ENCODE results near the gene LGALS3BP. TPM values are rescaled to one million over a fixed set of nuclear protein-coding genes. Genes with fewer than 3 reads are reported as not detected.

The LGALS3BP gene
- total RNA-seq, 2 donors from 2014 or later: 123 to 213 TPM

GRCh38 chr17:79014158-79014758, 34.5 kb upstream of the LGALS3BP start:
- Histone ChIP-seq H3K27ac (no peak overlapping the region), H3K9me3 (no peaks in the 10 kb centered on the region), H3K27me3 (no peaks in the 10 kb centered on the region), H3K36me3 (replicated peaks in 1 of 2; ENCODE audit: insufficient read depth in 1 of 2, low read depth in 2 of 2) (no peaks in the 10 kb centered on the region), H3K4me1 (peaks cover 8% of the 10 kb centered on the region), H3K4me3 (no peak overlapping the region)
- 70 to 84% methylated on average over 2 of the region's 2 CpGs for WGBS, 2 donors
- intact Hi-C loops (cut with DNase I): no loop called here
- DNase-seq (no peak), ATAC-seq (no peak)
- no peak for TF ChIP-seq POLR2A (IDR thresholded peaks at IDR 0.05)
- no peak for TF ChIP-seq CTCF (IDR thresholded peaks at IDR 0.05)

- Histone ChIP-seq H3K4me1 (peaks cover 21% of the 10 kb centered on the region), H3K4me3 (no peak overlapping the region), H3K27ac (no peak overlapping the region), H3K36me3 (replicated peaks in 1 of 2; ENCODE audit: insufficient read depth in 1 of 2, low read depth in 2 of 2) (no peaks in the 10 kb centered on the region), H3K9me3 (no peaks in the 10 kb centered on the region), H3K27me3 (no peaks in the 10 kb centered on the region)
- ATAC-seq (no peak), DNase-seq (peak in 1 of 4 donors; percentile 2)
- intact Hi-C loops (cut with DNase I): no loop called here
- no peak for TF ChIP-seq CTCF (IDR thresholded peaks at IDR 0.05)
- 59 to 63% methylated on average over 6 of the region's 6 CpGs for WGBS, 2 donors
Observed at GRCh38 chr17:79012563-79013134, 32.9 kb upstream of the LGALS3BP start.

- Histone ChIP-seq H3K4me3 (no peak overlapping the region), H3K27ac (no peak overlapping the region), H3K9me3 (no peaks in the 10 kb centered on the region), H3K36me3 (replicated peaks in 1 of 2; ENCODE audit: insufficient read depth in 1 of 2, low read depth in 2 of 2) (no peaks in the 10 kb centered on the region), H3K4me1 (peaks cover 32% of the 10 kb centered on the region), H3K27me3 (no peaks in the 10 kb centered on the region)
- intact Hi-C loops (cut with DNase I): no loop called here
- no peak for TF ChIP-seq CTCF (IDR thresholded peaks at IDR 0.05)
- TF ChIP-seq POLR2A (IDR thresholded peaks at IDR 0.05): no peak
- no peak for ATAC-seq
- 69 to 72% methylated on average over 5 of the region's 5 CpGs for WGBS, 2 donors
- no peak for DNase-seq
Observed at GRCh38 chr17:79011451-79012147, 31.9 kb upstream of the LGALS3BP start.

GRCh38 chr17:79010304-79010646, 30.6 kb upstream of the LGALS3BP start:
- peak overlapping the region in 3 of 4 donors; percentile 85 to 88 (median 88) for H3K27ac ChIP-seq

More at GRCh38 chr17:79010304-79010646, 30.6 kb upstream of the LGALS3BP start:
- H3K27me3 ChIP-seq: no peaks in the 10 kb centered on the region
- no peaks in the 10 kb centered on the region for H3K9me3 ChIP-seq
- intact Hi-C loops (cut with DNase I): no loop called here
- H3K4me1 ChIP-seq: peaks cover 45% of the 10 kb centered on the region
- TF ChIP-seq POLR2A (IDR thresholded peaks at IDR 0.05) (no peak), CTCF (IDR thresholded peaks at IDR 0.05) (no peak)
- no peak overlapping the region for H3K4me3 ChIP-seq
- no peak for DNase-seq
- no peak for ATAC-seq
- H3K36me3 ChIP-seq (replicated peaks in 1 of 2; ENCODE audit: insufficient read depth in 1 of 2, low read depth in 2 of 2): no peaks in the 10 kb centered on the region
- 63 to 71% methylated on average over 7 of the region's 7 CpGs for WGBS, 2 donors

All from body of pancreas (tissue), 4 donors.